Calu3 (cell line): Measurements from ENCODE around the gene ENOPH1. TPM values are rescaled to one million over a fixed set of nuclear protein-coding genes. Genes with fewer than 3 reads are reported as not detected.

ENCODE experiments used
- BruUV-seq: library from RNA; stranded (reverse); fragments of 400-500 nt; replicated peaks from 2 replicates; lab custom pipeline; 2021; lab: Mats Ljungman, UMichigan
- CTCF ChIA-PET: fragments of 300-600 bp; sonication (Branson Sonifier 250); formaldehyde crosslinking; loops from one replicate; lab custom pipeline; 2022; ENCODE audit warnings: antibody characterized with exemption; lab: Charles Lee
- DNase-seq: peaks from one replicate; pipeline ENCODE4 v3.0.0; 2022
- H3K27ac Mint-ChIP-seq: one replicate; pipeline ENCODE4 v1.8.0; 2022; ENCODE audit warnings: mixed read lengths; ENCODE audit not compliant: unreplicated experiment
- H3K27me3 Mint-ChIP-seq: one replicate; pipeline ENCODE4 v1.8.0; 2022; ENCODE audit warnings: mixed read lengths; ENCODE audit not compliant: unreplicated experiment
- H3K36me3 Mint-ChIP-seq: one replicate; pipeline ENCODE4 v1.8.0; 2022; ENCODE audit warnings: mild to moderate bottlenecking, moderate library complexity, mixed read lengths; ENCODE audit not compliant: insufficient read depth, unreplicated experiment
- H3K4me1 Mint-ChIP-seq: one replicate; pipeline ENCODE4 v1.8.0; 2022; ENCODE audit warnings: mild to moderate bottlenecking, low read depth, mixed read lengths; ENCODE audit not compliant: unreplicated experiment
- H3K4me3 Mint-ChIP-seq: one replicate; pipeline ENCODE4 v1.8.0; 2022; ENCODE audit warnings: mild to moderate bottlenecking, low read depth, moderate library complexity, mixed read lengths; ENCODE audit not compliant: unreplicated experiment
- H3K9me3 Mint-ChIP-seq: one replicate; pipeline ENCODE4 v1.8.0; 2022; ENCODE audit warnings: low read depth, mixed read lengths; ENCODE audit not compliant: unreplicated experiment
- intact Hi-C: fragments of 100-400 bp; cut with micrococcal nuclease; formaldehyde crosslinking; loops from one replicate; pipeline ENCODE4 v1.10.0; 2022; ENCODE audit not compliant: unreplicated experiment
- total RNA-seq: library from RNA; stranded (reverse); gene quantifications from 2 replicates; pipeline ENCODE4 v1.2.3, GENCODE V29; 2022
- TF ChIP-seq, protein P1 (sequence below): fragments of 200-600 bp; IDR thresholded peaks from one replicate; pipeline ENCODE4 v1.8.0; 2022; ENCODE audit warnings: antibody characterized with exemption; ENCODE audit not compliant: unreplicated experiment

The ENOPH1 gene
- total RNA-seq, 1 experiment from 2014 or later: 43.6 TPM

DNA sequence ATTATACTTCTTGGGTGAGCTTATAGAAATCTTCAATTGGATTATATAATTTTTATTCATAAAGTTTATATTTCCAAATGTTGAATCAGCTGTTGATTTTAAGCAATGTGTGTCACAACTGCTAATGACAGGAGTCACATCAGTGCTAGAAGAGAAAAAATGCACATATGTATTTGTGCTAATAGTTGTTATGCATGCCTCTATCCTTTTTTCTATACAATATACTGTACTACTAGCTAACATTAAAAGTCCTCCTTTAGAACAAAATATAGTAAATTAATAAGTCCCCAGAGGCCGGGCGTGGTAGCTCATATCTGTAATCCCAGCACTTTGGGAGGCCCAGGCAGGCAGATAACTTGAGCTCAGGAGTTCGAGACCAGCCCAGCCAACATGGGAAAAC is 32.9 kb upstream of the ENOPH1 start:
- peaks cover 8% of the 10 kb centered on the region for H3K36me3 Mint-ChIP-seq

DNA sequence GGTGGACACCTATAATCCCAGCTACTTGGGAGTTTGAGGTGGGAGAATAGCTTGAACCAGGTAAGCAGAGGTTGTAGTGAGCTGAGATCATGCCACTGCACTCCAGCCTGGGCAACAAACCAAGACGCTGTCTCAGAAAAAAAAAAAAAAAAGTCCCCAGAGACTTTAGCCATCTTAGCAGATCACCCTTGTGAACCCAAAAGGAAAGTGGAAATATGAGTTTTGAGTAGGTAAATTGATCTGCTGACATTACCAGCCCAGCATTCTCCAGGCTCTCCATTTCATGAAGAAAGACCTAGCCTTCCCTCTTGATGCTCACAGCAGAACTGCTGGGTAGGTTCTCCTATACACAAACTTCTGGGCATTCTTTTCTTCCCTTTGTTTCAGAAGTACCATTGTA is 32.1 kb upstream of the ENOPH1 start:
- Mint-ChIP-seq H3K27ac (no peak overlapping the region), H3K9me3 (peaks cover 2% of the 10 kb centered on the region), H3K27me3 (no peaks in the 10 kb centered on the region), H3K4me3 (no peak overlapping the region), H3K36me3 (peaks cover 8% of the 10 kb centered on the region), H3K4me1 (peaks cover 17% of the 10 kb centered on the region)
- intact Hi-C loops: no loop called here
- BruUV-seq: no TSS peak
- TF ChIP-seq, protein P1, sequence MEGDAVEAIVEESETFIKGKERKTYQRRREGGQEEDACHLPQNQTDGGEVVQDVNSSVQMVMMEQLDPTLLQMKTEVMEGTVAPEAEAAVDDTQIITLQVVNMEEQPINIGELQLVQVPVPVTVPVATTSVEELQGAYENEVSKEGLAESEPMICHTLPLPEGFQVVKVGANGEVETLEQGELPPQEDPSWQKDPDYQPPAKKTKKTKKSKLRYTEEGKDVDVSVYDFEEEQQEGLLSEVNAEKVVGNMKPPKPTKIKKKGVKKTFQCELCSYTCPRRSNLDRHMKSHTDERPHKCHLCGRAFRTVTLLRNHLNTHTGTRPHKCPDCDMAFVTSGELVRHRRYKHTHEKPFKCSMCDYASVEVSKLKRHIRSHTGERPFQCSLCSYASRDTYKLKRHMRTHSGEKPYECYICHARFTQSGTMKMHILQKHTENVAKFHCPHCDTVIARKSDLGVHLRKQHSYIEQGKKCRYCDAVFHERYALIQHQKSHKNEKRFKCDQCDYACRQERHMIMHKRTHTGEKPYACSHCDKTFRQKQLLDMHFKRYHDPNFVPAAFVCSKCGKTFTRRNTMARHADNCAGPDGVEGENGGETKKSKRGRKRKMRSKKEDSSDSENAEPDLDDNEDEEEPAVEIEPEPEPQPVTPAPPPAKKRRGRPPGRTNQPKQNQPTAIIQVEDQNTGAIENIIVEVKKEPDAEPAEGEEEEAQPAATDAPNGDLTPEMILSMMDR: no peak
- no peak for DNase-seq
- CTCF ChIA-PET: no interaction called here

More for the DNA sequence above, 32.9 kb upstream of the ENOPH1 start:
- TF ChIP-seq, protein P1: no peak
- H3K27me3 Mint-ChIP-seq: no peaks in the 10 kb centered on the region
- H3K4me3 Mint-ChIP-seq: no peak overlapping the region
- BruUV-seq: no TSS peak
- H3K4me1 Mint-ChIP-seq: peaks cover 17% of the 10 kb centered on the region
- CTCF ChIA-PET: no interaction called here
- H3K27ac Mint-ChIP-seq: no peak overlapping the region
- DNase-seq: no peak
- H3K9me3 Mint-ChIP-seq: peaks cover 2% of the 10 kb centered on the region
- intact Hi-C loops: no loop called here

DNA sequence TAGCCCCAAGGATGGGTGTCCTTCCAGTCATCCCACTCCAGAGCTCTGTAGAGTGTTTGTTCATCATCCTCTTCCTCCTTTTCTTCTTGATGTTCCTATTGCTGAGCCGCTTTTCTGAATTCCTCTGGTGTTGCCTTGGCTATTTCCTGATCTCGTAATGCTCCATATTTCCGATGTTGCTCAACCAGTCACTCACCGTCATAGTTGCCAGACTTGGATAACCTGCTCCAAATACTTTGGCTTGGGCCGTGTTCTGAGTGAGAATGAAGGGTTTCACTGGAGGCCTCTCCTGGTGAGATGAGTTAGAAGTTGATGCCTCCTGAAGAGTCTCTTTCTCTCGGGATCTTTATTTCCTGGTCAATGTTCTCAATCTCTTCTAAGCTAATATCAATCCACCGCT is 28.8 kb upstream of the ENOPH1 start:
- Mint-ChIP-seq H3K27ac (no peak overlapping the region), H3K4me1 (no peaks in the 10 kb centered on the region), H3K36me3 (no peaks in the 10 kb centered on the region), H3K9me3 (no peaks in the 10 kb centered on the region), H3K4me3 (no peak overlapping the region), H3K27me3 (no peaks in the 10 kb centered on the region)
- CTCF ChIA-PET: no interaction called here
- TF ChIP-seq, protein P1: no peak
- no peak for DNase-seq
- intact Hi-C loops: no loop called here
- BruUV-seq: no TSS peak

DNA sequence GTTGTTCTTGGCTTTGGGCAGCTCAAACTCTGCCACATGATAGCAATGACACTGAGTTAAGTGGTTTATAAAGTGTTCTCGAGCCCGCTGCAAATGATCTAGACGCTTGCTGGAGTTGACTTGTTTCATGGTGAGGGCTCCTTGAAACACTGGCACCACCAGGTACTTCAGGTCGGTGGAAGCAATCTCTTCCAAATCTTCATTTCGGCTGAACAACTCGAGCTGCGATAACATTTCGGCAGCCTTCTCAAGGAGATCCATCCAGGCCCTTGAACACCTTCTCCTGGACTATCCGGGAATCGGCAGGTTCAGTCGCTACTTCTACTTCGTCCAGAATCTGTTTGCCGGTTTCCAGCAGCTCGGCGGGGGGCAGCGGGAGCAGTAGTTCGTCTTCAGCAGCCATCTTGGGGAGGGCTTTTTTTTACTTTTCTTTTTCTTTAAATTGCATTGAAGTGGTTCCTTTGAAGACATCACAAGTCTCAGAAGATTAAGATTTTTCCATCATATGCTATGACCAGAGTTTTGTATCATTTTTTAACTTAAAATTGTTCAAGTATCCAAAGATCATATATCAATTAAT is 28.1 kb upstream of the ENOPH1 start:
- H3K27ac Mint-ChIP-seq: no peak overlapping the region
- BruUV-seq: no TSS peak
- intact Hi-C loops: no loop called here
- DNase-seq: no peak
- no peak overlapping the region for H3K4me3 Mint-ChIP-seq
- H3K27me3 Mint-ChIP-seq: no peaks in the 10 kb centered on the region
- no peaks in the 10 kb centered on the region for H3K9me3 Mint-ChIP-seq
- no peaks in the 10 kb centered on the region for H3K4me1 Mint-ChIP-seq
- no peaks in the 10 kb centered on the region for H3K36me3 Mint-ChIP-seq
- CTCF ChIA-PET: no interaction called here
- TF ChIP-seq, protein P1: no peak
